ENCODE results near the gene PSMB7. TPM values are rescaled to one million over a fixed set of nuclear protein-coding genes. Genes with fewer than 3 reads are reported as not detected.

PSMB7 gene
- total RNA-seq, 4 donors from 2014 or later, result 149 to 187 (median 165) TPM

DNA sequence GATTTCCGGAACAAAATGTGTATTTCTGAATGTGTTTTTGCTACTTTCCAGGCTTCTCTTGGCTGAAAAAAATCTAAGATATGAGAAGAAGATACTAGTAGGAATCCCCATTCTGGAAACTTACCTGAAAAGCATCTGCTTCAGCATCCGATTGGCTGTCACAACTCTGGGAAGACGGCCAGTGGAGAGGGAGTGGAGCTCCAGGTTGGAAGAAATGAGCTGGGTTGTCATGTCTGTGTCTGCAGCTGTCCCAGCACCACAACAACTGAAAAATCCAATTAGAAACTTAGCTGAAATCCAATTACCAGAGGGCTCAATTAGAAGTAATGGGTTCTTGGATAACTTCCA, 3.0 kb downstream of the PSMB7 start:
- no peak for DNase-seq (ENCODE audit: low spot score in 2 of 2)
- no peak for TF ChIP-seq POLR2A (IDR thresholded peaks at IDR 0.05)
- TF ChIP-seq, protein P1, sequence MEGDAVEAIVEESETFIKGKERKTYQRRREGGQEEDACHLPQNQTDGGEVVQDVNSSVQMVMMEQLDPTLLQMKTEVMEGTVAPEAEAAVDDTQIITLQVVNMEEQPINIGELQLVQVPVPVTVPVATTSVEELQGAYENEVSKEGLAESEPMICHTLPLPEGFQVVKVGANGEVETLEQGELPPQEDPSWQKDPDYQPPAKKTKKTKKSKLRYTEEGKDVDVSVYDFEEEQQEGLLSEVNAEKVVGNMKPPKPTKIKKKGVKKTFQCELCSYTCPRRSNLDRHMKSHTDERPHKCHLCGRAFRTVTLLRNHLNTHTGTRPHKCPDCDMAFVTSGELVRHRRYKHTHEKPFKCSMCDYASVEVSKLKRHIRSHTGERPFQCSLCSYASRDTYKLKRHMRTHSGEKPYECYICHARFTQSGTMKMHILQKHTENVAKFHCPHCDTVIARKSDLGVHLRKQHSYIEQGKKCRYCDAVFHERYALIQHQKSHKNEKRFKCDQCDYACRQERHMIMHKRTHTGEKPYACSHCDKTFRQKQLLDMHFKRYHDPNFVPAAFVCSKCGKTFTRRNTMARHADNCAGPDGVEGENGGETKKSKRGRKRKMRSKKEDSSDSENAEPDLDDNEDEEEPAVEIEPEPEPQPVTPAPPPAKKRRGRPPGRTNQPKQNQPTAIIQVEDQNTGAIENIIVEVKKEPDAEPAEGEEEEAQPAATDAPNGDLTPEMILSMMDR (IDR thresholded peaks at IDR 0.05), result no peak
- intact Hi-C loops (cut with DNase I; ENCODE audit: low total_unique reads), result no loop called here
- WGBS, 2 donors, result 80 to 83% methylated on average over 3 of the region's 3 CpGs
- H3K4me3 ChIP-seq (ENCODE audit: low read depth, poor library complexity, severe bottlenecking), result no peak overlapping the region

DNA sequence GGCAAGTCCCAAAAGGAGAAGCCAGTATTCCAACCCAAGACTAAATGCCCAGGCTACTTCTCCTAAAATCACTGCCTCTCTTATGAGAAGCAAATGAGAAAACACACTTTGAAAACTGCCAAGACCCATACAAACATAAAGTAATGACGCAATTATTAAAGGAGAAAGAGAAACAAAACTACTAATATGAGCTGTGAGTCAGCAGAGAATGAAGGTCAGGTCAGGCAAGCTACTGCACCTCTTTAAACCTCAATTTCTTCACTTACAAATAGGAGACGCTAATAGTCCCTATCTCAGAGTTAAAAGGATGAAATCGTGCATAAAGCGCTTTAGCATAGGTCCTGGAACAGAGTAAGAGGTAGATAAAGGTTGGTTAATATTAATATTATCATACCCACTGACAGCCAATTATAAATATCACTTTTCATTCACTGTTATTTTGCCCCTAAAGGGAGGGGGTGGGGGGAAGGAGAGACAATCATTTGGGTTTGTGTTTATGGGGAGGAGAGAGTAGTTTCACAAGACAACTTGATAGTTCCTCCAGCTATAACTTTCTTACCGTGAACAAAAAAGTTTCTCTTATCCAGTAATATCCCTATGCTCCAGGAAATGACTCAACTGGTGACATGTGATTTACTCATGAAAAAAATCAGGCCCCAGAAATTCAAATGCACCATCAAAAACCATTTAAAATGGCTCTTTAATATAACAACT, 3.6 kb downstream of the PSMB7 start:
- 76 to 78% methylated on average over 5 of the region's 5 CpGs for WGBS, 2 donors

DNA sequence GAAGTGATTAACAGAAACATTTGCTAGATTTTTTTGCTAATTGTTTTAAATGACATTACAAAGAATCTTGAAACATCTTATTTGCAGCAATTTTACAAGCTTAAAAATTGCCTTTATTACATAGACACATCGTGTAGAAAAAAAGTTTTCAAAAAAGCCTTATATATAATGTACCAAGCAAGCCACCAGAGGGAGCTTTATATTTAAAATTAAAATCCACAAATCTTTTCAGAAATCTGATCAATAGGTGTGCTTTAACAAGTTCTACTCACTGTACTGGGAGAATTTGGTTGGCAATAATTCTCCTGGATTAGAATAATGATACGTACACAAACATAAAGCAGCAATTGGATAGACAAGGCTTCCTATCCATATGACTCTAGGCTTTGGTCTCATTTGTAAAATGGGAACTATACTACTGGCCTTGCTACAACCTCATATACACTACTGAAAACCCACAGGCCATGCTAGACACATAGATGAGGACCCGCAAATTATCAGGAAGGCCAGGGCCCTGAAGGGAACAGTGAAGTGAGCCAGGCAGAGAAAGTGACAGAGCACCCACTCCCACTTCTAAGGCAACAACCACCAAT, 4.8 kb downstream of the PSMB7 start:
- intact Hi-C loops (cut with DNase I; ENCODE audit: low total_unique reads), result no loop called here
- DNase-seq (ENCODE audit: low spot score in 2 of 2), result no peak
- no peak for TF ChIP-seq POLR2A (IDR thresholded peaks at IDR 0.05)
- TF ChIP-seq, protein P1 (IDR thresholded peaks at IDR 0.05), result no peak
- H3K4me3 ChIP-seq (ENCODE audit: low read depth, poor library complexity, severe bottlenecking), result no peak overlapping the region
- 61 to 65% methylated on average over 3 of the region's 3 CpGs for WGBS, 2 donors

More for the DNA sequence above, 3.6 kb downstream of the PSMB7 start:
- DNase-seq (ENCODE audit: low spot score in 2 of 2), result no peak
- intact Hi-C loops (cut with DNase I; ENCODE audit: low total_unique reads), result no loop called here
- no peak for TF ChIP-seq POLR2A (IDR thresholded peaks at IDR 0.05)
- no peak overlapping the region for H3K4me3 ChIP-seq (ENCODE audit: low read depth, poor library complexity, severe bottlenecking)

DNA sequence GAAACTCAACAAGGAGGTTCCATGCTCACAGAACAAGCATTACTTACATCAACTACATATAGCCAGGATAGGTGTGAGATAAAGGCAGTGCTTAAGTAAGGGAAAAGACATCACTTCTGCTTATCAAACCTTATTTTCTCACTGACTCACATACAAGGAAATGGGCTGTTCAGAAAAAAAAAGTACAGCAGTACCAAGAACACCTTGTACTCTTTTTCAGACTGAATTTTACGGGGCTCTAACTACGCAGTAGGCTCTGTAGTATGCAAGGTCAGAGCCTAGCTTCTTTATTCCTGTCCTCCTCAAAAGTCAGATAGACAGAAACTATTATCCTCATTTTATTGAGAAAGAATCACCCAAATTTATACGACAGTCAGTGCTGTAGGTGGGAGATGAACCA, 5.8 kb downstream of the PSMB7 start:
- DNase-seq (ENCODE audit: low spot score in 2 of 2), result no peak
- 95% methylated on average over 3 of the region's 3 CpGs for WGBS, 2 donors
- H3K4me3 ChIP-seq (ENCODE audit: low read depth, poor library complexity, severe bottlenecking), result no peak overlapping the region
- TF ChIP-seq, protein P1 (IDR thresholded peaks at IDR 0.05), result no peak
- no peak for TF ChIP-seq POLR2A (IDR thresholded peaks at IDR 0.05)
- intact Hi-C loops (cut with DNase I; ENCODE audit: low total_unique reads), result no loop called here

DNA sequence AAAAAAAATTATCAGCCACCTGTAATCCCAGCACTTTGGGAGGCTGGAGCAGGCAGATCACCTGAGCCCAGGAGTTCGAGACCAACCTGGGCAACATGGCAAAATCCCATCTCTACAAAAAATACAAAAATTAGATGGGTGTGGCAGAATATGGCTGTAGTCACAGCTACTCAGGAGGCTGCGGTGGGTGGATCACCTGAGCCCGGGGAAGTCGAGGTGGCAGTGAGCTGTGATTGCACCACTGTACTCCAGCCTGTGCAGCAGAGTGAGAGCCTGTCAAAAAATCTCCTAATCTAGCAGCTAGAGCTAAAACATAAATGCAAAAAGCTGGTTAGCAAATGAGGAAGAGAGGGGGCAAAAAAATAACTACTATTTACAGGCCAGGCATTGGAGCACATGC, 12.0 kb downstream of the PSMB7 start:
- DNase-seq (ENCODE audit: low spot score in 2 of 2), result no peak
- 90 to 95% methylated on average over 4 of the region's 4 CpGs for WGBS, 2 donors
- TF ChIP-seq POLR2A (IDR thresholded peaks at IDR 0.05), result no peak
- TF ChIP-seq, protein P1 (IDR thresholded peaks at IDR 0.05), result no peak
- H3K4me3 ChIP-seq (ENCODE audit: low read depth, poor library complexity, severe bottlenecking), result no peak overlapping the region
- intact Hi-C loops (cut with DNase I; ENCODE audit: low total_unique reads), result no loop called here

DNA sequence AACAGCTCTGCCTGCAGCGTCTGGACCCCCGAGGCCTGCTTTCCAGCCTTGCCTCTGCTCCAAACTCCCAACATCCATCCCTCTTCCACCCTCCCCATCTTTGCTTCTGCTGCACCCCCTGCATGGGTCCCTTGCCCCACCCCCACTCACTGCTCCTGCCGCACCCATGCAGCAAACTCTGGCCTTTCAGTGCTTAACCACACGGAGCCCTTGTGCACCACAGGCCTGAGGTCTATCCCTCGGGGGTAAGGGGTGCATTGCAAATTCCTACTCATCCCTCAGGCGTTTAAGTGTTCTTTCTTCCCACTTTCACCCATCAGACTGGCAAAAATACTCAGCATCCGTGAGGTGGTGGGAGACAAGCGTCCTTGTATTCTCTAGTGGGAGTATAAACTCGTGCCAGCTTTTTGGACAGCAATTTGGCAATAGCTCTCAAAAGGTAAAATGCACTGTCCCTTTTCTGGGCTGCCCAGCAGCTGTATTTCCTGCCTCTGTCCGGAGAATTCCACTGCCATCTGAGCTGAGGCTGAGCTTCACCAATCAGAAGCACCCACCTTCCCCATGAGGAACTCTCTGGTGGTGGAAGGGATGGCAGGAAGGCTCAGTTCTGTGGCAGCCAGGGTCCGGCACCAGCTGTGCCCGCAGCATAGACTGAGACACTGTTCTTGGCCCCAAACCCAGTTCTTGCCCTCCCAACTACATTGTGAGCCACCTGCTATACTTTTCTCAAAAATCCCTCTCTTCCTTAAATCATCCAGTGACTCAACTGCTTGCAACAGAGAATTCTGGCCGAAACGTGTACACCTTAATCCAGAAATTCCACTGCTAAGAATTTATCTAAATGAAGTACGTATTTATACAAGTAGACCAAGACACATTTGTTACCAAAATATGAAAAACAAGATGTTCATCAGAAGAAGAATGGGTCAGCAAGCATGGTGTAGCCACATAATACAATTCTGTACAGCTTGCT, 15.0 kb downstream of the PSMB7 start:
- intact Hi-C loops (cut with DNase I; ENCODE audit: low total_unique reads), result no loop called here
- 57 to 62% methylated on average over 15 of the region's 15 CpGs for WGBS, 2 donors
- TF ChIP-seq POLR2A (IDR thresholded peaks at IDR 0.05), result no peak
- TF ChIP-seq, protein P1 (IDR thresholded peaks at IDR 0.05), result no peak
- no peak overlapping the region for H3K4me3 ChIP-seq (ENCODE audit: low read depth, poor library complexity, severe bottlenecking)
- no peak for DNase-seq (ENCODE audit: low spot score in 2 of 2)

Data from lower leg skin (tissue), 4 donors.